GM19328 (cell line): ENCODE data around the gene SPRED1.
"Not testable (repeated sequence)": the region's sequence is repeated elsewhere in the genome, so short reads cannot be mapped to it uniquely, and the experiment has no call there.

ENCODE experiments used
- ATAC-seq: cut with Tn5 transposase; IDR thresholded peaks from one replicate; pipeline ENCODE4 v1.9.1; 2021; ENCODE audit warnings: mild to moderate bottlenecking, moderate library complexity; ENCODE audit not compliant: unreplicated experiment

The SPRED1 gene

DNA sequence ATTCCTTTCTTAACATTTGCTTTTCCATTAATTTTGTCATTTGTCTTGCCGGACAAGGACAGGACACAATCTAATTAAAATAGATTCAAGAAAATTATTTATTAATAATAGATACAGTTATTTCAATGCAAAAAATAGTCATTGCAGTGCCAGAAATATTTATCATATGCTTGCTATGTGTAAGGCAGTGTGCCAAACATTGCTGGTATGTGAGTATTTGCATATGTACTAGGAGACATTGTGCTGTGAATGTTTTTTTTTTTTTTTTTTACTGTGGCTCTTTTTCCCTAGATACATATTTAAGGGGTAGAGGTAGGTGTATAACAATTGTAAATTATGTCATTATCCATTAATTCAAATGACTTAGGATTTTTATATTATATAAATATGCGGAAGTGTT lies 23.3 kb downstream of the SPRED1 start:
- no peak for ATAC-seq

DNA sequence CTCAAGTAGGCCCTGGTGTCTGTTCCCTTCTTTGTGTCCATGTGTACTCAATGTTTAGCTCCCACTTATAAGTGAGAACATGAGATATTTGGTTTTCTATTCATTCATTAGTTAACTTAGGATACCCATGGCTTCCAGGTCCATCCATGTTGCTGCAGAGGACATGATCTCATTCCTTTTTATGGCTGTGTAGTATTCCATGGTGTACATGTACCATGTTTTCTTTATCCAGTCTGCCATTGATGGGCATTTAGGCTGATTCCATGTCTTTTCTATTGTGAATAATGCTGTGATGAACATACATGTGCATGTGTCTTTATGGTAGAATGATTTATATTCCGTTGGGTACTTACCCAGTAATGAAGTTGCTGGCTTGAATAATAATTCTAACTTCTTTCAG lies 24.6 kb downstream of the SPRED1 start:
- not testable (repeated sequence) for ATAC-seq

- no peak for ATAC-seq
Measured at GRCh38 chr15:38281031-38281430, 28.4 kb downstream of the SPRED1 start.

DNA sequence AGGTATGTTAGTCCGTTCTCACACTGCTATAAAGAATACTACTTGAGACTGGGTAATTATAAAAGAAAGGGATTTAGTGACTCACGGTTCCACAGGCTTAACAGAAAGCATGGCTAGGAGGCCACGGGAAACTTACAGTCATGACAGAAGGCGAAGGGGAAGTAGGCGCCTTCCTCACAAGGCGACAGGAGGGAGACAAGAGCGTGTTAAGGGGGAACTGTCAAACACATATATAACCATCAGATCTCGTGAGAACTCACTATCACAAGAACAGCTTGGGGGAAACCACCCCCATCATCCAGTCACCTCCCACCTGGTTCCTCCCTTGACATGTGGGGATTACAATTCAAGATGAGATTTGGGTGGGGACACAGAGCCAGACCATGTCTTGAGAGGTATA lies 30.4 kb downstream of the SPRED1 start:
- ATAC-seq = no peak

GRCh38 chr15:38285456-38285855 lies 32.8 kb downstream of the SPRED1 start:
- ATAC-seq = no peak

GRCh38 chr15:38294126-38294525 lies 41.5 kb downstream of the SPRED1 start:
- no peak for ATAC-seq

GRCh38 chr15:38297623-38298388 lies 45.2 kb downstream of the SPRED1 start:
- ATAC-seq = no peak

- ATAC-seq = no peak
Measured at GRCh38 chr15:38299216-38299615, 46.6 kb downstream of the SPRED1 start.

DNA sequence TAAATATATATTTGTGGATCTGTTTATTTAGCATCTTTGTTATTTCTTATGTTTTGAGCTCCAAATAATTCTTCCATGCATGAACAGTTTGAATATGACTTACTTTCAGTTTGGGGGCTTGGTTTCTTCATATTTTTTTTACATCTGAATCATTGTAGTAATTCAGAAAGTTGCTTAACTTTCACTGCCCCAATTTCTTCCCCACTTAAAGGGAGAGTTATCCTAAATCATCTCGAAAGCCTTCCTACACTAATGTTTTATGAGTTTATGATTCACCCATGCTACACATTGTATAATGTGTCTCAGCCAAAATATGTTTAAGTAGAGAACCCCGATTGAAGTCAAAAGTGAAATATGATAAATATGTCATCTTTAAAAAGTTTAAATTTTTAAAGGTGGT lies 47.8 kb downstream of the SPRED1 start:
- ATAC-seq = no peak

DNA sequence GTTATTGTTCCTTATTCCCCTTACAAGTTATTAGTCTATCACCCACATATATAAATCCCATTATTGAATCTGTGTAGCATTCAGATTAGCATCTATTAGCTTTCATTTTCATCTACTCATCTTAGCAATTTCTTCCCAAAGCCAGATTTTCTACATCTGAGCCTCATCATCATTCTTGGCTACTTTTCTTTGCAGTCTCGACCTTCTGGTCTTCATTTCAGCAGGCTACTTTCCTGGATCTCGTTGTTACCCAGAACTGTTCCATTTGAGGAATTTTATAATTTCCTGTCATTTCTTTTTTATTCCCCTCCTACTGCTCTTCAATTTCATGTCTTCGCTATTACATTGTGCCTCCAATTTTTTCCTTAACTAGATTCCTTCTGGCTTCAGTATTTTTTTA lies 51.8 kb downstream of the SPRED1 start:
- ATAC-seq = no peak

GRCh38 chr15:38307251-38307650 lies 54.6 kb downstream of the SPRED1 start:
- ATAC-seq = no peak

DNA sequence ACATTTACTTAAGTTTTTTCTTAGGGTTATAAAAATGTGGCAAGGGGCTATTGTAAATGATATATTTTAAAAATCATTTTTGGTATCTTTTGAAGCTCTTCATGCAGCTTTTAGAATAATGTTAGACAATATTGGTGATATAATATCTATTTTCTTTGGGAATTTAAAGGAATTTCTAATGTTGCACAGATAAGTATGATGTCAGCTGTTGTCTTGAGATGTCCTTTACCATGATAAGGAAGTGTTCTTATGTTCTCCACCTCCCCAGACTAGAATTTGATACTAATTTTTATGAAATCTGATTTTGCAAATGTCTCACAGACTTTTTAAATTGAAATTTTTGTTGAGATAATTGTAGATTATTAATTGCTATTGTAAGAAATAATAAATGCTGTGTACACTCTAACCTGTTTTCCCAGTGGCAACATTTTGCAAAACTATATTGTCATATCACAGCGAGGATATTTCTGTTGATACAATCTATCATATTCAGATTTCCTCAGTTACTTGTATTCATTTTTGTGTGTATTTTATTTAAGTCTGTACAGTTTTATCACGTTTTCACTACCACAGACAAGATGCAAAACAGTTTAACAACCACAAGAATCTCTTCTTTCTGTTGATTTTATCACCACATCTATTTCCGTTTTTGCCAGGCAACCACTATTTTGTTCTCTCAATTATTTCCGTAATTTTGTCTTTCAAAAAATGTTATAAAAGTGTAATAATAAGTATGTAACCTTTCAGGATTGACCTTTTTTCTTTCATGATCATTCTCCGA lies 55.4 kb downstream of the SPRED1 start:
- ATAC-seq = no peak

DNA sequence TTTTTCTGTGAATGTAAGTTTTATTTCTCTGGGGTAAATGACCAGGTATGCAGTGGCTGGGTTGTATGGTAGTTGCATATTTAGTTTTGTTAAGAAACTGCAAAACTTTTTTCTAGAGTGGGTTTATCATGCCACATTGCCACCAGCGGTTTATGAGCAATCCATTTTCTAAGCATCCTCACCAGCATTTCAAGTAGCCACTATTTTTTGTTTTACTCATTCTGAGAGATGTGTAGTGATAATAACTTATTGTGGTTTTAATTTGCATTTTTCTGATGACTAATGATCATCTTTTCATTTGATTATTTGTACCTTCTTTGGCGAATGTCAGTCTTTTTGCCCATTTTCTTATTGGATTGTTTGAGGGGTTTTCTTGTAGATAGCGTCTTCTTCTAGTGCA lies 56.2 kb downstream of the SPRED1 start:
- no peak for ATAC-seq

- no peak for ATAC-seq
Measured at GRCh38 chr15:38312190-38312589, 59.6 kb downstream of the SPRED1 start.

- ATAC-seq = no peak
Measured at GRCh38 chr15:38316311-38316710, 63.7 kb downstream of the SPRED1 start.

DNA sequence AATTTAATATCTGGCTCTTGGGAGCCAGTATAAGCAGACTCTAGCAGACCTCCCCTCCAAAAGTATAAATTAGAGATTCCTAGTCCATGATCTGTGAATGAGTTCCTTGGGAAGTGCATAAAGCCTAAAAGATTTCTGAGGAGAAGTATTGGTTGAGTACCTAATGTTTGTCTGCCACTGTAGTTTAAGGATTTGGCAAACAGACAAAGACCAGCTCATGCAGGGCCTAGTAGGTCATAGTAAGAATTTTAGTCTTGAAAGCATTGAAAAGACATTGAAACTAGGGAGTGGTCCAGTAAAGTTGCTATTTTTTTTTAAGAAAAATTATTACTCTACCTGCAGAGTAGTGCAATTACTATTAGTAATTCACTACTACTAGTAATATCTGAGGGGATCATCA lies 67.5 kb downstream of the SPRED1 start:
- no peak for ATAC-seq

- no peak for ATAC-seq
Measured at GRCh38 chr15:38320866-38321265, 68.2 kb downstream of the SPRED1 start.

GRCh38 chr15:38323895-38324294 lies 71.3 kb downstream of the SPRED1 start:
- ATAC-seq = no peak

DNA sequence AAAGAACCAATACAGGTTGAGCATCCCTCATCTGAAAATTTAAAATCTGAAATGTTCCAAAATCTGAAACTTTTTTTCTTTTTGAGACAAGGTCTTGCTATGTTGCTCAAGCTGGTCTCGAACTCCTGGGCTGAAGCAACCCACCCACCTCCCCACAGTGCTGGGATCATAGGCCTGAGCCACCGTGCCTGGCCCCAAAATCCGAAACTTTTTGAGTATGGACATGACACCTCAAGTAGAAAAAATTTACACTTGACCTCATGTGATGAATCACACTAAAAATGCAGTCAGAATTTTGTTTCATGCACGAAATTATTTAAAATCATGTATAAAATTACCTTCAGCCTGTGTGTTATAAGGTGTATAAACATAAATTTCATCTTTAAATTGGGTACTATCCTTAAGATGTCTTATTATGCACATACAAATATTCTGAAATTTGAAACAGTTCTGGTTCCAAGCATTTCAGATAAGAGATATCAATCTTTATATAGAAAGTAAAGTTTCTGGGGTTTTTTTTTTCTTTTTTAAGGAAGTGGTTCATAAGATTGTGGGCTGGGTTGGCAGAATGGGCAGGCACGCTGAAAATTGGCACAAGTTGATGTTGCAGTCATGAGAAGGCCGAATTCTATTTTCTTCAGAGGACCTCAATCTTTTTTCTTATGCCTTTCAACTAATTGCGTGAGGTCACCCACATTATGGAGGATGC lies 72.5 kb downstream of the SPRED1 start:
- ATAC-seq = no peak

DNA sequence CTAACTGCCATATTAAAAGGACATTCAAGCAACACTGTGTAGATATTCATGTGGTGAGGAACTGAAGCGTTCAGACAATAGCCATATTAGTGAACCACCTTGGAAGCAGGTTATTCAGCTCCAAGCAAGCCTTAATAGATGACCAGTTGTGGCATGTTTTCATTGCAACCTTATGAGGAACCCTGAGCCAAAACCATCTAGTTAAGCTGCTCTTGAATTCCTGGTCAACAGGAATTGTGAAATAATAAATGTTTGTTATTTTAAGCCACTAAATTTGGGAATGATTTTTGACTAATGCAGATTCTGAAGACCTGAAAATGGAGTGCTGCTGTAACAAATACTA lies 73.0 kb downstream of the SPRED1 start:
- no peak for ATAC-seq

DNA sequence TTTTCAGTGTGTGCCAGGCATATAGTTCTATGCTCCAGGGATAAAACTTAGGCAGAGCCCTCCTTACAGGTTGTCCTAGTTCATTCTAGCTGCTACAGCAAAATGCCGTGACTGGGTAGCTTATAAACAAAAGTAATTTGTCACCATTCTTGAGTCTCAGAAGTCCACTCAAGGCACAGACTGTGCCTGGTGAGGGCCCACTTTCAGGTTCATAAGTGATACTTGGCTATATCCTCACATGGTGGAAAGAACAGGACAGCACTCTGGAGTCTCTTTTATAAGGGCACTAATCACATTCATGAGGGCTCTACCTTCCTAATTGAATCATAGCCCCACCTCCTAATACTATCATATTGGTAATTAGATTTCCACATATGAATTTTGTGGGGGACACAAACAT lies 80.1 kb downstream of the SPRED1 start:
- ATAC-seq = no peak

DNA sequence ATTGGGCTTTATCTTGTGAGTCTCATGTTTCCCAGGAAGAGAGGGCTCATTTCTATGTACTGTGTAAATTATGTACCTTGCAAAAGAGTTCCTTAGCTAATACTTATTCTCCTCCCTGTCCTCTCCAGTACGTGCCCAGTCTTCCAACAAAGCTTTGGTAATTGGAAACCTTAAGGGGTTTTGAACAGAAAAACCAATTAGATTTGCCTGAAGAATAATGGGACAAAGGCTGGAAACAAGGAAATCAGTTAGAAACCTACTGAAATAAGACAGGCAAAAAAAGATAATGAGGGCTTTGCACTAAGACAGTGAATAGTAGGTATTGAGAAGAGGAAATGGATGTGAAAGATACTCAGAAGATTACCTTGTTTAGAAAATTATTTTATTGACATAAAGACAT lies 82.5 kb downstream of the SPRED1 start:
- no peak for ATAC-seq
